ENCODE results near the gene ATP1A1. TPM values are rescaled to one million over a fixed set of nuclear protein-coding genes. Genes with fewer than 3 reads are reported as not detected.
A peak's percentile ranks its signal among the peaks of the same experiment; 100 is the strongest.

Gene ATP1A1
- total and polyA plus RNA-seq, 2 experiments from 2014 or later: 665 to 1,350 TPM

GRCh38 chr1:116351914-116352313 lies 21.1 kb upstream of the ATP1A1 start:
- H3K4me1 ChIP-seq (ENCODE audit: low read depth): peaks cover 8% of the 10 kb centered on the region

GRCh38 chr1:116352349-116352813 lies 20.7 kb upstream of the ATP1A1 start:
- Histone ChIP-seq H3K27ac (no peak overlapping the region), H3K9me3 (ENCODE audit: low read depth) (no peaks in the 10 kb centered on the region), H3K27me3 (no peaks in the 10 kb centered on the region), H3K4me1 (ENCODE audit: low read depth) (peaks cover 4% of the 10 kb centered on the region), H3K4me3 (no peak overlapping the region), H3K36me3 (no peaks in the 10 kb centered on the region)
- no peak for TF ChIP-seq CTCF (IDR thresholded peaks at IDR 0.05; ENCODE audit: low read depth, low read length)
- DNase-seq (ENCODE audit: low read depth in 1 of 2, low spot score in 1 of 2): peak in 1 of 2 donors; percentile 25

More at GRCh38 chr1:116351914-116352313, 21.1 kb upstream of the ATP1A1 start:
- Histone ChIP-seq H3K9me3 (ENCODE audit: low read depth) (no peaks in the 10 kb centered on the region), H3K36me3 (no peaks in the 10 kb centered on the region), H3K27me3 (no peaks in the 10 kb centered on the region), H3K4me3 (no peak overlapping the region), H3K27ac (no peak overlapping the region)
- TF ChIP-seq CTCF (IDR thresholded peaks at IDR 0.05; ENCODE audit: low read depth, low read length): no peak
- no peak for DNase-seq (ENCODE audit: low read depth in 1 of 2, low spot score in 1 of 2)

DNA sequence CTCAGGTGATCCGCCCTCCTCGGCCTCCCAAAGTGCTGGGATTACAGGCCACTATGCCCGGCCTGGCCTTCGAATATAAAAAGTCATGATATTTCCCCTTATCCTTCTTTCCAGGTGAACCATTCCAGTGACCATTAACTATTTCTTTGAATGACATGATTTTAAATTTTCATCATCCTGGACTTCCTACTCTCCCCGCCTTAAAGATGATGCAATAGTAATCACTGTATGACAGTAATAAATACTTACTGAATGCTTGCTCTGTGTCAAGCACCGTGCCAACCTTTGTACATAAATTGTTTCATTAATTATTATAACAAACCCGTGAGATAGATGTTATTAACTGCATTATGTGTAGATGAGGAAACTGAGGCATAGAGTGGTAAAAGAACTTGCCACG lies 19.9 kb upstream of the ATP1A1 start:
- no peaks in the 10 kb centered on the region for H3K27me3 ChIP-seq
- no peaks in the 10 kb centered on the region for H3K36me3 ChIP-seq
- H3K9me3 ChIP-seq (ENCODE audit: low read depth): no peaks in the 10 kb centered on the region
- TF ChIP-seq CTCF (IDR thresholded peaks at IDR 0.05; ENCODE audit: low read depth, low read length): no peak
- H3K27ac ChIP-seq: no peak overlapping the region
- no peaks in the 10 kb centered on the region for H3K4me1 ChIP-seq (ENCODE audit: low read depth)
- no peak for DNase-seq (ENCODE audit: low read depth in 1 of 2, low spot score in 1 of 2)
- H3K4me3 ChIP-seq: no peak overlapping the region

GRCh38 chr1:116356067-116356466 lies 17.0 kb upstream of the ATP1A1 start:
- H3K9me3 ChIP-seq (ENCODE audit: low read depth): no peaks in the 10 kb centered on the region
- TF ChIP-seq CTCF (IDR thresholded peaks at IDR 0.05; ENCODE audit: low read depth, low read length): no peak
- no peak for DNase-seq (ENCODE audit: low read depth in 1 of 2, low spot score in 1 of 2)

DNA sequence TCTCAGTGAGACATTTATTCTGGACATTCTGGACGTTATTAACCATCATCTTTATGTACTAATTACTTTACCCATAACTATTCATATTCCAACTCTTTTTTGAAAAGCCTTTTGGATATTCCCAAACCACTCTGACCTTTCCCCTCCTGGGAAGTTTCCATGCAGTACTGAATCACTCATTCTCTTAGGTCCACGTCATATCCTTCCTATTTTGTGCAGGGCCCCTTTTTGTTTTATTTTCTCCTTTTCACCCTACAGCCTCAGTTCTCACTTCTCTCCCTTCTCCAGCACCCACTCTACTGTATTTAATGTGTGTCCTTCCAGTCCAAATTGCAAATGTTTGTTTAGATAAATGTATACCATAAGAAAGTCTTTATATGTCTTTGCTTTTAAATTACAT lies 16.4 kb upstream of the ATP1A1 start:
- Histone ChIP-seq H3K4me3 (no peak overlapping the region), H3K4me1 (ENCODE audit: low read depth) (no peaks in the 10 kb centered on the region), H3K27me3 (no peaks in the 10 kb centered on the region), H3K36me3 (no peaks in the 10 kb centered on the region), H3K9me3 (ENCODE audit: low read depth) (no peaks in the 10 kb centered on the region), H3K27ac (no peak overlapping the region)
- peak in 1 of 2 donors; percentile 69 for DNase-seq (ENCODE audit: low read depth in 1 of 2, low spot score in 1 of 2)
- TF ChIP-seq CTCF (IDR thresholded peaks at IDR 0.05; ENCODE audit: low read depth, low read length): no peak

More at GRCh38 chr1:116356067-116356466, 17.0 kb upstream of the ATP1A1 start:
- H3K4me3 ChIP-seq: no peak overlapping the region
- H3K27me3 ChIP-seq: no peaks in the 10 kb centered on the region
- no peaks in the 10 kb centered on the region for H3K4me1 ChIP-seq (ENCODE audit: low read depth)
- no peaks in the 10 kb centered on the region for H3K36me3 ChIP-seq
- H3K27ac ChIP-seq: no peak overlapping the region

DNA sequence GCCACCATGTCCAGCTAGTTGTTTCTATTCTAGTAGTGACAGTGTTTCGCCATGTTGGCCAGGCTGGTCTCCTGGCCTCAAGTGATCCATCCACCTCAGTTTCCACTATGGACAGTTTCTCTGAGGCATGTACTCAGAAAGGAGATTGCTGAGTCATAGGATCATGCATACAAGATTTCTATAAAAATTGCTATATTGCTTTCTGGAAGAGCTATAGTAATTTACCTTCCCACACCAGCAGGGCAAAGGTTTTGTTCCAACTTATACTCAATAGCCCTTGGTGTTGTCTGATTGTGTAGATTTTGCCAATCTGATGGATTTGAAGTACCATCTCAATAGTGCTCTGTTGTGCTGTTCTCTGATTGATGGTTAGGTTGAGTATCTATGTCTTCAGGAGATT lies 15.6 kb upstream of the ATP1A1 start:
- Histone ChIP-seq H3K9me3 (ENCODE audit: low read depth) (no peaks in the 10 kb centered on the region), H3K27me3 (no peaks in the 10 kb centered on the region), H3K4me3 (no peak overlapping the region), H3K4me1 (ENCODE audit: low read depth) (no peaks in the 10 kb centered on the region), H3K27ac (no peak overlapping the region), H3K36me3 (no peaks in the 10 kb centered on the region)
- no peak for DNase-seq (ENCODE audit: low read depth in 1 of 2, low spot score in 1 of 2)
- no peak for TF ChIP-seq CTCF (IDR thresholded peaks at IDR 0.05; ENCODE audit: low read depth, low read length)

All from cardiac muscle cell (in vitro differentiated cells and primary cell).